Stimulated activated CD8-positive, alpha-beta memory T cell treated with anti-CD3 and anti-CD28 coated beads, Interleukin-7, amount 100 ng/mL, for 1 hour (primary cell): ENCODE results near the gene EDC3.
A peak's percentile ranks its signal among the peaks of the same experiment; 100 is the strongest.

ENCODE experiments used
- DNase-seq, 2 donors: peaks; one replicate each; pipeline ENCODE4 v3.0.0-alpha.2; 2020; ENCODE audit warnings: low read depth in 2 of 2

The EDC3 gene

DNA sequence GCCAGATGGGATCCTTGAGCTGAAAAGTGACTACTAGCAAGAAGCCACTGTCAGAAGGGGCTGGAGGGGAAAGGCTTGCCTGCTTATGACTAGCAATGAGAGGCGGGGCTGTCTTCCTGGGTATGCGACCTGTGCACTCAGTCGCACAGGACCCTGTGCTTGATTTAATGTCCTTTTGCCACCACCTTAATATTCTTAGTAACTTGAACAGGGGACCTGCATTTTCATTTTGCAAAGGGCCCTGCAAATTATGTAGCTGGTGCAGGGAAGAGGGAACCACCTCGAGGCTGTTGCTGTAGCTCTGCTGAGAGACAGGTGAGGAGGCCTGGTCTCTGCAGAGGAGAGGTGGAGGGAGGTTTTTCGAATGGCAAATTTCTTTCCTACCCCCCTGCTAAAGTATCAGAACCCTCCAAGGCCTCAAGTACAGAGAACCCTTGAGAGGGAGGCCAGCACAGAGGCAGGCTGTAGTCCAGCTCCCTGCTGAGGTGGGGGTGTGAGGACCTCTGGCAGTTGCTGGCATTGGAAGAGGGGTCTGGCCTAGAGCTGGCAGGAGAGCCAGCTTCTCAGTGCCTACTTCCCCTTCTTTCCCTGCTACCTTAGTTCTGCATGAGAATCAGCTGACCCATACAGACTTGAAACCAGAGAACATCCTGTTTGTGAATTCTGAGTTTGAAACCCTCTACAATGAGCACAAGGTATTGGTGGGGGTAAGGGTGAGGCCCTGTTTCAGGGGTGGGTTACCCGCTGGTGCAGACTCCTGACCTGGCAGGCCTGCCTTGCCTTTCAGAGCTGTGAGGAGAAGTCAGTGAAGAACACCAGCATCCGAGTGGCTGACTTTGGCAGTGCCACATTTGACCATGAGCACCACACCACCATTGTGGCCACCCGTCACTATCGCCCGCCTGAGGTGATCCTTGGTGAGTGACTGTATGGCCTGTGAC, 68.8 kb downstream of the EDC3 start:
- no peak for DNase-seq

DNA sequence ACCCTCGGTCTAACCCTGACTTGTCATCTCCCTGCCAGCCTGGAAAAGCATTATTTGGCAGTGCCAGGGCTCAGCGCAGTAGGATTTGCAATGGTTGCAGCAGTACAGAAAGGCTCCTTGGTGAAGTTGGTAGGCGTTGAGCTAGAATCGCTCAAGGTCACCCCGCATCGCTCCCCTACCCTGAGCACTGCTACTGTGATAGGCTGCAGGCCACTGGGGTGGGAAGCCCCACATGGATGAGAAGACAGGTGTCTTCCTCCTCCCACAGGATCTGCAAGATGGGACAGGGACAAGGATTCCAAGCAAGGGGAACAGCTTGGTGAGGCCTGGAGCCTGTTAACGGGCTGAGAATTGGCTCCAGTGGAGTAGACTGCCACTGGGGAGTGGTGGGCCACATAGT, 69.5 kb downstream of the EDC3 start:
- DNase-seq, result no peak

DNA sequence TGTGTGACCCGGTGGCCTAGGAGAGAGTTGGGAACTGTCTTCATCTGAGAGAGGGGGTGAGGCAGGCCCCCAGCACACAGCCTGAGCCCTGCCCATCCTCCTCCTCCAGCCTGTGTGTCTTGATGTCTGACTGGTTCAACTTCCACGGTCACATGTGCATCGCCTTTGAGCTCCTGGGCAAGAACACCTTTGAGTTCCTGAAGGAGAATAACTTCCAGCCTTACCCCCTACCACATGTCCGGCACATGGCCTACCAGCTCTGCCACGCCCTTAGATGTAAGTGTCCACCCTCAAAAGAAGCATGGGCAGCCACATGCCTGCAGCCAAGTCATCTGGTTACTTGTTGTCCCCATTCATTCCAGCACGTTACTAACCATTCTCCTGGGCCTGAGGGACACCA, 70.1 kb downstream of the EDC3 start:
- no peak for DNase-seq

DNA sequence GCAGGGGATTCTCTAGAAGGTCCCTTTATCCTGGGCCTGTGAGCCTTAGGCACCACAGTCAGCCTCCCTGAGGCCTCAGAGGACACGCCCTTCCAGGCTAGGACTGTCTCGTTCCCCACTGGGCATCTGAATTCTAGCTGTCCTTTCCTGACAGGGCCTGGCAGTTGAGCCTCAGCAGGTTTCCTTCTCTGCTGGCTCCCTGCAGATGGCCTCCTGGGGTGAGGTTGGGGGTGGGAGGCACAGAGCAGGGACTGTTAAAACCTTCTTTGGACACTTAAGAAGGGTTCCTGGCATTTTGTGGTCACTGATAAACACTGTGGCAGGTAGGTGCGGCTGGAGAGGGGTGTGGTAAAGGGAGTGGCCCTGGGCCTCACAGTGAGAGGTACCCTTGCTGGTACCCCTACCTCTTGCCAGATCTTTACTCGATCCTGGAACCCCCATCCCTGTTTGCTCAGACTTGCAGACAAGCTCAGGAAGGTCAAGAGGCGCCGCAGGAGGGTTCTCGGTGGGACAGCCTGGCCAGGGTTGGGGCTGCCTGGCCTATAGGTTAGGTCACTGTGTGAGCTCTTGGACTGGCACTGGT, 71.7 kb downstream of the EDC3 start:
- no peak for DNase-seq

DNA sequence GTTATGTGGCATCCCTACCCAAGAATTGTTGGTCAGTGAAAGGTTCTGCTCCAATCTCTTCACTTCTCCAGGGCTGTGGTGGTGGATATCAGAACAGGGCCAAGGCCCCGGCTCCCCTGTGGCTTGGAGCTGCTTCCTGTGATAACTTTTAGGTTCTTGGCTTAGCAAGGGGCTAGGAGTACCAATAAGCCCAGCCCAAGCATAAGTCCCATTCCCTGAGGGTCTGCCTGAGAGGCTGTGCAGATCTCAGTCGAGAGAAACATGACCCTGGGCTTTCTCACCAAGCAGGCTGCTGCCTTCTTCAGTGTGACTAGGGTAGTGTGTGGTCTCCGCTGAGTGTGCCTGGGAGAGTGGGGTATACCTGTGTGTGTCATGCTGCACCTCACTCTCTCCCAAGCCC, 73.1 kb downstream of the EDC3 start:
- no peak for DNase-seq

DNA sequence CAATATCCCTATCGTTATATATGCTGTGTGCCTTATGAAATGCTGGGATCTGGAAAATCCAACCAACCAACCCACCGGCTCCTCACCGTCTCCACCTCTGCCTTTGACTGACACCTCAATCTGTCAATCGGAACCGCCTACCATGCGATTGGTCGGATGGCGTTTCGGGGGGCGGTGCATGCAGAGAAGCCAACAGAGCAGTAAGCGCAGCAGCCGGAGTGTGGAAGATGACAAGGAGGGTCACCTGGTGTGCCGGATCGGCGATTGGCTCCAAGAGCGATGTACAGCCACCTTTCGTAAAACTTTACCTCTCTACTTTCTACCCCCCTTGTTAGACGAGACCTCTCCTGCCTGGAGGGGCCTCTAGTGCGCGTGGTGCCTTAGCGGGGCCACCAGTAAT, 73.9 kb downstream of the EDC3 start:
- no peak for DNase-seq

DNA sequence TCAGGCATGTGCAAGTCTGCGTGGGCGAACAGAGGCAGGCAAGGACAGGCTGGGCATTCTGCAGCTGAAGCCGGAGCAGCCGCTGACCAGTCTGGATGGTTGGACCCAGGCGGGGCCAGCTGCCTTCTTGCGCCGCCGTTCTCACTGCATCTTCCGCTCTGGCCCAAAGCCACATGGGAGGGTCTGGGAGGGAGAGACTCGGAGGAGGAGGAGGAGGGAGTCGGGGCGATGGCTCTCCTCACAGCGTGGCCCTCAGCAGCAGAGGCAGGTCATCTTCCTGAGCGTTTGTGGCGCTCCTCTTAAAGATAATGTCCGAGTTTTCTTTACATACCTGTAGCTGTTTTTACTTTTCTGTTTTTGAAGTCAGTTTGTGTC, 74.3 kb downstream of the EDC3 start:
- DNase-seq, result no peak

DNA sequence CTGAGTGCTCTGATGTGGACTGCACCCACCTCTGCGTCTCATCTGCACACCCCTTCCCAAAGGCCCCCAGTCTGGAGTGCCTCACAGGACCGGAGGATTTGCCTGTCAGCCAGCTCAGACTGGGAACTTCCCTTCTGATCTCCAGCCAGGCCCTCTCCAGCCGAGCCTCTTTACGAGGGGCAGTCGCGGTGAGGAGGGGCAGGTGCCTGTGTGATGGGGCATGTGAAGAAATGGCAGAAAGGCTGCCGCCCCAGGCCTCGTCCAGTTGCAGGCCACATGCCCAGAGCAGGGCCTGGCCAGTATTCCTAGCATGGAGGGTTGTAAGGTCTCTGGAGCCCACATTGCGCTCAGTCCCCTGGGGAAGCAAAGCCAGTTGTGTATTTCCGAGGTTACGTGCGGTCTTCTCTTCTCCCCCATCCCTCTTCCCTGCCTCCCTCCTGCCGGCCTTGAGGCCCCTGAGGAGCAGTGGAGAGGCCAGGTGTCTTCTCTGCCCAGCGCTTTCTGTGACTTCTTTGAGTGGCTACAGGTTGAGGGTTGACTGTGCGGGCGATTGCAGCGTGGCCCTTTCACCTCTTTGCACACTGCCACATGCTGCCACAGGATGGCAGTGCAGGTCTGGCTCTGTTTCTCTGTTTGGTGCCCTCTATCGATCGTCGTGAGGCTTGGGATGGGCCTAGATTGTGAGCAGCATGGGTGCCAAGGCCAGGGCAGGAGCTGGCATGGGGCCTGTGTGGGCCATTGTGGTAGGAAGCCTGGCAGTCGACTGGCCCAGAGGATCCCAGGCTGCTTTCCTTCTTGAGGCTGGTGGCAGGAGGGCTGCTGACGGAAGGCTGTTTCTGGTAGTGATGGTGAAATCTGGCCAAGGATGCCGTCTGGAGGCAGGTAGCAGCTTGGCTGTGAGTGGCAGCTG, 74.9 kb downstream of the EDC3 start:
- DNase-seq, result peak; percentile 30 to 40

DNA sequence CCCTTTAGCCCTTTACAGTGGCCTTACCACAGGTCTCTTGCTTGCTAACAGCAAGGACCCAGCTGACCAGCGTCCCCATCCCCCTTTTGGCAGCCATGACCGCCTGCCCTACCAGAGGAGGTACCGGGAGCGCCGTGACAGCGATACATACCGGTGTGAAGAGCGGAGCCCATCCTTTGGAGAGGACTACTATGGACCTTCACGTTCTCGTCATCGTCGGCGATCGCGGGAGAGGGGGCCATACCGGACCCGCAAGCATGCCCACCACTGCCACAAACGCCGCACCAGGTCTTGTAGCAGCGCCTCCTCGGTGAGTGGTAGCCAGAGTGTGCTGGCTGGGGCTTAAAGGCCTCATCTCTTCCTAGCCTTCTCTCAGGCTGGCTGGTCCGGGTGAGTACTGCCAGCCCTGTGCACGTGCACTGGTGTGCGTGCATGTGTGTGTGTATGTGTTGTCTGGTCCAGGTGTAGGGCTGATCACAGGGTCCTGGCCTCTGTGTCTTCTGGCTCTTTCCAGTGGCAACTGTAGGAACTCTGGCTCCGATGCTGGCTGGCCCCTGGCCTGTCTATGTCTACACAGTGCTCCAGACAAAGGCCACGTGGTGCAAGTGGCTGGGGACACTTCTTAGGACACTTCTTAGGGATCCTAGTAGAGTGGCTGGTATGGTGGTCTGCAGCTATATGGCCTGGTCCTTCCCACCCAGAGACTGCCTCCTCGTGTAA, 75.7 kb downstream of the EDC3 start:
- no peak for DNase-seq

DNA sequence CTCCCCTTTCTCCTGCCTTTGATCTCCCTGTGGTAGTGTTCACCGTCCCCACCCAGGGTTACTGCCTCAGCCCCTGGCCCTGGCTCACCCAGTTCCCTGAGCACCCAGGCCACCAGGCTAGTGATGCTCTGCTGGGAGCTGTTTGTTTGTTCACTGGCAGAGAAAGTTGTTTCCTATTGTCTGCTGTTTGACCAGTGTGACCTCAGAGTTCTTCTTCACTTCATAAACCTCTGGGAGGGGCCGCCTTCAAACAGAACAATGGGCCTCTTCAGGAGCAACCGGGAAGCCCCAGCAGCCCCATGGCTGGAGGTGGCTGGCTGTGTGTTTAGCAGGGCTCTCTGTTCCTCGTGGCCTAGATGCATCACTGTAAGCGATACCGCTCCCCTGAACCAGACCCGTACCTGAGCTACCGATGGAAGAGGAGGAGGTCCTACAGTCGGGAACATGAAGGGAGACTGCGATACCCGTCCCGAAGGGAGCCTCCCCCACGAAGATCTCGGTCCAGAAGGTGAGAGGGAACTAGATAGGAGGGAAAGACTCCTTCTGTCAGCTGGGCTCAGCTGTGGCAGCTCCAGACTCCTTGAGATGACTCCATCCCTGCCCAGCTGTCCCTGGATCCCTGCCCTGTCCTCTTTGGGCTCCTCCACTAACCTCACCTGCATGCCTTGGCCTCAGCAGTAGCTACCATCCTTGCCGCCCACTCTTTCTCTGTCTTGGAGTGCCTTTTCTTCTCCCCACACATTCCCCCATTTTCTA, 76.8 kb downstream of the EDC3 start:
- DNase-seq, result no peak

DNA sequence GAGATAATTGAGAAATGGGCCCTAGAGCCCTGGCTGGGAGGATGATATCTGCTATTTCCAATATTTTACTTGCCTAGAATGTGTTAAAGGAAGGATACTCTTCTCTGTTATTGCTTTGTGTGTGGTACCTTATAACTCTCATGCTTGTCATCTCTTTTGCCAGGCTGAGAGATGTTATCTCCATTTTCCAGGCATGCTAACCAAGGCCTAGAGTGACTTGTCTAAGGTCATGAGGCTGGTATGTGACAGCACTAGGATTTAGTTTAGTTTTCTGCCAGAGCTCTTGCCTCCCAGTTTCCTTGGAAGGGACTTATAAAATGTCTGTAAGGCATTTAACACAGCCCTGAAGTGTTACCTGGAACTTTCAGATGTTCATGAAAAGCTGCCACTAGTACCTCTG, 78.8 kb downstream of the EDC3 start:
- no peak for DNase-seq

DNA sequence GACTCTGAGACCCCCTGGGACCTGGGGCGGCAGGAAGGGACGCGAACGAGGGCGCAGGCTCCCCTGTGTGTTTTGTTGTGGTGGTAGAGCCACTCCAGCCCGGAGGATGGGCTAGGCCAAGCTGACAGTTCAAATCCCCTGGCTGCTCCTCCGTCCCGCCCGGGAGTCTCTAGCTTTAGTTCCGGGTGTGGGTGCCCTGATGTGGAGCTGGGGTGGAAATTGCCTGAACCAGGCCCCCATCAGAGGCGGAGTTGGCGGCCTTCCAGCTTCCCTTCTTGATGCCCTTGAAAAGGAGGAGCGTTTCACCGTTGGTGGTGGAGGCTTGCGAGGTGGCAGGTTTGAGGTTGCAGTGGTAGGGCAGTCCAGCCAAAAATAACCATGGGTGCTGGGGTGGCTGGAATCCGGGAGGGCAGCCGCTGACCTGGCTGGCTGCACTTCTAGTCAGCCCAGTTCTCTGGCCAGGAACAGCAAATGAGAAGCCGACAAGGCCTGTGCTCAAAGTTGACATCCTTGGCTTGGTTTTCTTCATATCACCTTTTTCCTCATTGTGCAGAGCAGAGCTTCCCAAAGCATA, 79.4 kb downstream of the EDC3 start:
- DNase-seq, result peak; percentile 35 to 44

DNA sequence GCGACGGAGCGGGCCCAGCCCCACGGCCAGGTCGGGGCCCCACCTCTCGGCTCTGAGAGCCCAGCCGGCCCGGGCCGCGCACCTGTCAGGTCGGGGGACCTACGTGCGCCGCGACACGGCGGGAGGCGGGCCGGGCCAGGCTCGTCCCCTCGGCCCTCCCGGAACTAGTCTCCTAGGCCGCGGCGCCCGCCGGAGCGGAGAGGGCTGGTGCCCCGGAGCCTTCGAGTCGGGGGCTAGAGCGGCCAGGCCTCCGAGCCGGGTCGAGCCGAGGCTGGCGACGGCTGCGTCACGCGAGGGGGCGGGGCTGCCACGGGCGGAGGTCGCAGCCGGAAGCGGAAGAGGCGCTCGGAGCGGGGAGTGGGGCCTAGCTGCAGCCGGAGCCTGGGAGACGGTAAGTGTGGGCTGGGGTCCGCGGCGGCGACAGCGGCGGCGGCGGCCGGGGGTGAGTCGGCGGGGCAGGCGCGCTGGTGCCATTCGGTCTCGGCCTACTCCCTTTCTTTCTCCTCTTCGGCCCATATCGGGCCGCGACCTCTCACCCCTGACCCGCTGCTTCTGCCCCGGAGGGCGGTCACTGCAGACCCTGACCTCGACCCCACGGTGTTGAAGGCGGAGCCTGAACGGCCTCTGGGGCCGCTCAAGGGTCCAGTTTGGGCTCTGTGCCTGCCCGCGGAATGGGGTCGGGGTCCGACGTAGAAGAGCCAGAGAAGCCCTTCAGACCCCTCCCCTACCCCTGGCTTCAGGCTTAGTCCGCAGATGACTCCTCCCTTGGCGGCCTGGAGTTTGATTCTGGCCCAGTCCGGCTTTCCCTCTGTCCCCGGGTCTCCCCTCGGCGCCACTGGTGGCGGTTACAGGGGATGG, 80.1 kb downstream of the EDC3 start, which contains the start of gene CLK3:
CLK3 (plus strand) TSS at position 329 of the 858 bp plus-strand sequence. CDS start 3,361 bp downstream, outside the sequence.
- peak; percentile 90 to 92 for DNase-seq

DNA sequence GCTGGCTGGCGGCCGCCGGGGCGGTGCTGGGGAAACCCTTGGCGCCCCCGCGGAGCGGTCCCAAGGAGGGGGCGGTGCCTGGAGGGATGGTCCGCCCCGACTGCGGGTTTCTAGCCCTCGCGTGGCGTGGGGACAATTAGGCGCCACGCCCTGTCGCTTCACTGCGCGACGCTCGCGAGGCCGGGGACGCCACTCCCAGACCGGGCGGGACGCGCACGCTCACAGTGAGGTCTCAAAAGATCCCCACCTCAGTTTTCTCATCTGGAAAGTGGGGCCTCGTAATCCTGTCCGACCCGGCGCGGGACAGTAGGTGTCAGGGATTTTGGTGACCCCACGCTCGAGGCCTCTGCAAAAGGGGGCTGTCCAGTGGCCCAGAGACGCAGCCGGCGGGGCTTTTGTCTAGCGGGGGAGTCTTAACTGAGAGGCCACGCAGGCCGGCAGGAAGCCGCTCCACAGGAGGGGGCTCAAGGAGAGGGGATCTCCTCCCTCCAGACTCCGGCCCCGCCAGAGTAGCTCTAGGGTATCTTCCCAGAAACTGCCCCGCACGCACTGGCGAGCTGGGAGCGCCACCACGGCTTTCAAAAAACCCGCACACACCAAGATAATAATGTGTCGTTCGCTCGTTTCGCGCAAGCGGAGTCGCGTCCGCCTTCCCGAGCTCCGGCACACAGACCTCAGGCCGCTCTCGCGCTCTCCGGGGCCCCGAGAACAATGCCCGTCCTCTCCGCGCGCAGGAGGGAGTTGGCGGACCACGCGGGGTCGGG, 80.9 kb downstream of the EDC3 start:
- peak; percentile 79 to 83 for DNase-seq

DNA sequence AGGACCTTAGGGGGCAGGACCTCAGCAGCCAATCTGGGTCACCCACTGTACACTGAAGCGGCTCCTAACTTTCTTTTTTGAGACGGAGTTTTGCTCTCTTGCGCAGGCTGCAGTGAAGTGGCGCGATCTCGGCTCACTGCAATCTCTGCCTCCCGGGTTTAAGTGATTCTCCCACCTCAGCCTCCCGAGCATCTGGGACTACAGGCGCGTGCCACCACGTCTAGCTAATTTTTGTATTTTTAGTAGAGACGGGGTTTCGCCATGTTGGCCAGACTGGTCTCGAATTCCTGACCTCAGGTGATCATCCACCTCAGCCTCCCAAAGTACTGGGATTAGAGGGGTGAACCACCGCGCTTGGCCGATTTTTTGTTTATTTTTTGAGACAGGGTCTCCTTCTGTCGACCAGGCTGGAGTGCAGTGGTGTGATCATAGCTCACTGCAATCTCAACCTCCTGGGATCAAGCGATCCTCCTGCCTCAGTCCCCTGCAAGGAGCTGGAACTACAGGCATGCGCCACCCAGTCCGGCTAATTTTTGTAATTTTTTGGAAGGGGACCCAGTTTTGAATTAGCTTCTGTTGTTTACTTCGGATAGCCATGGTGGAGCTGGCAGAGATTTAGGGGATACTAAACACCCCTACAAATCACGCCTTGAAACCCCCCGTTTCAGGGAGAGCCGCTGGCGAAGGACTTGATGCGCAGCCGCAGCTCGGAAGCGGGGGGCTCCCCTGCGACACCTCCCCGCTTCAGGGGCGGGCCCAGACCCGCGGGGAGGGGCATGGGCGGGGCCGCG, 81.7 kb downstream of the EDC3 start:
- no peak for DNase-seq

DNA sequence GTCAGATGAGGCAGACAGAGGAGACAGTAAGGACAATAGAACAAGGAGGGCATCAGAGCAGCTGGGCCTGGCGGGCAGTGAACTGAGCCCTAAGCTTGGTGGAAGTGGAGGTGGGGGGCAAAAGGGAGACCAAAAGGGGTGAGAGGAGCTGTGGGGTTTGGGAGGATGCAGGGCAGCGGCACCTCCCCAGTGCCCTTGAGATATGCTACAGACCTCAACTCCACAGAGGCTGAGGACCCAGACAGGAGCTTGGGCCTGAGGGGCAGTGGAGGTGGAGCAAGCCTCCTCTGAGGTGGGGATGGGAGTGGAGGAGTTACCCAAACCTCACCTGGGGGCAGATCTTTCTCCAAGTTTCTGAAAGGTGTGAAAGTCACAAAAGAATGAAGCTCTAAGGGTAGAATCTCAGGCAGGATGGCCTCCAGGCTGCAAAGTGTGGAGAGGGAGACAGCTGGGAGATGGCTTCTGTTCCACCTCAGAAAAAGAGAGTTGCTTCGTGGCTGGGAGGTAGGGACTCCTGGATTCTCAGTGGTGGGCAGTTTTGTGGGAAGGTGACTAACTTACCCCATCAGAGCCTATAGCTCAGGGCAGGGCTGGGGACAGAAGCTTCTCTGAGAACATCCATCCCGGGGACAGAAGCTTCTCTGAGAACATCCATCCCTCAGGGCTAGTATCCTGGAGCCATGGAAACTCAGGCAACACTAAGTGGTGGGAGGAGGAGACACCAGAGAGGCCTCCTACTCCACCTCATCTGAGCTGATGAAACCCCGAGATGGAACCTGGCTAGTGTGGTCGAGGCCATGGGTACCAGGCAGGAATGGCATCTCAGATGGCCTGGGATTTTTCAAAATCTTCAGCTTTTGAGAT, 82.5 kb downstream of the EDC3 start:
- no peak for DNase-seq

DNA sequence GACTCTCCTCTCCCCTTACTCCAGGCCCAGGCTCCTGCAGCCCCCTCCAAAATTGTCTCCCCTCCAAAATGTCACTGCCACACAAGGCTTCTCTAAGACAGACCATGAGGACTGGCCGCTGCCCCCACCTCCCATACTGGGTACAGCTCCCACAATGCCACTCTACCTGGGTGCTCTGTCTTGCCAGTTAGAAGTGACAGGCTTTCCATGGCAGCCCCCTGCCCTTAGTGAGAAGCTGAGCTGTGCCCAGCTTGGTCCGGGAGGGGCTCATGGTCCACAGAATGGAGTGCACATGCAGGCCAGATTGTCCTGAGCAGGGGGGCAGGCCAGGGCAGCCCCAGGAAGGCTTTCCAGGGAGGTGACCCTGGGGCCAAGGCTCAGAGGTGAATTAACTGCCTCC, 83.1 kb downstream of the EDC3 start:
- no peak for DNase-seq
